ENCODE results near the gene SNCG.
"Not testable (repeated sequence)": the region's sequence is repeated elsewhere in the genome, so short reads cannot be mapped to it uniquely, and the experiment has no call there.

SNCG gene

DNA sequence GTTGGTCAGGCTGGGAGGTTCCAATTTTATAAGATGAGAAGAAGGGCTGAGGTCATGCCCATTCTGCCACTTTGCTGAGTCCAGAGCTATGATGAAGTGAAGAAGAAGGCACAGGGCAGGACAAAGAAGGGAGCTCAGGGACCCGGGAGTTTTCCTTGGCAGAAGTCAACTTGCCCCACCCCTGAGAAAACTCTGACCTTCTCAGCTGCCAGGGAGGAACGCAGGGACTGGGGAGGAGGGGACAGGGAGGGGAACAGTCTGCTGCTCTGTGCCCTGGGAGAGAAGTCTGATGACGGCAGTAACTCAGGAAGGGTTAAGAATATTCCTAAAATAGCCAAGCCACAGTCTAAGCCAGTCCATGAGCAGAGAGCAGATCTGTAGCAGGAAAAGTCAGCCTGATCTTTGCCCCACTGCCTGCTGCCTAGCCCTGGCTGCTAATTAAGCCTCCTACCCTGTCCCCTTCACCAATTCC is 21.6 kb downstream of the SNCG start:
- no peak for DNase-seq

GRCh38 chr10:86981020-86981419 is 22.6 kb downstream of the SNCG start:
- not testable (repeated sequence) for DNase-seq

DNA sequence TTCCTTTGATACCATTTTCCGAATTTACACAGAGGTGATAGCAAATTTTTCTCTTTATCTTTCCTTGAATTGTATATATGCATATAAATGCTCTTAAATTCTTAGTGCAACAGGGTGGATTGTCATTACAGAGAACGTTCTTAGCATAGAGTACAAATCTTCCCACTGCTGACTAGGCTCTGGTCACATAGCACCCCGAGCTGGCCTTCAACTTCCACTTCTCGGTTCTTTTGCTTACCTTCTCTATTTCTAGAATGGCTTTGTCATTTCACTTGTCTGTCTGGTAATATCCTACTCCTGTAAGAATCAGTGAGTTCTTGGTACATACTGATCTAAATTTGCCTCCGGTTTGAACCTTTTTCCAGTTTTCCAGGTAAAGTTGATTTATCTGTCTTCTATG is 23.3 kb downstream of the SNCG start:
- no peak for DNase-seq

DNA sequence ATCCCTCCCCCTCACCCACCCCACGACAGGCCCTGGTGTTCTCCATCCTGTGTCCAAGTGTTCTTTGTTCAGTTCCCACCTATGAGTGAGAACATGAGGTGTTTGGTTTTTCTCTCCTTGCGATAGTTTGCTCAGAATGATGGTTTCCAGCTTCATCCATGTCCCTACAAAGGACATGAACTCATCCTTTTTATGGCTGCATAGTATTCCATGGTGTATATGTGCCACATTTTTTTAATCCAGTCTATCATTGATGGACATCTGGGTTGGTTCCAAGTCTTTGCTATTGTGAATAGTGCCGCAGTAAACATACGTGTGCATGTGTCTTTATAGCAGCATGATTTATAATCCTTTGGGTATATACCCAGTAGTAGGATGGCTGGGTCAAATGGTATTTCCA is 26.1 kb downstream of the SNCG start:
- not testable (repeated sequence) for DNase-seq

DNA sequence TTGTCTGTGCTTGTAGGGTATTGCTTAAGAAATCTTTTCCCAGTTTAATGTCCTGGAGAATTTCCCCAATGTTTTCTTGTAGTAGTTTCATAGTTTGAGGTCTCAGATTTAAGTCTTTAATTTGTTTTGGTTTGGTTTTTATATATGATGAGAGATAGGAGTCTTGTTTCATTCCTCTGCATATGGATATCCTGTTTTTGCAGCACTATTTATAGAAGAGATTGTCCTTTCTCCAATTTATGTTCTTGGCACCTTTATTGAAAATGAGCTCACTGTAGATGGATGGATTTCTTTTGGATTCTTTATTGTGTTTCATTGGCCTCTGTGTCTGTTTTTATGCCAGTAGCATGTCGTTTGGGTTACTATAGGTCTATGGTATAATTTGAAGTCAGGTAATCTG is 30.1 kb downstream of the SNCG start:
- DNase-seq: no peak

- not testable (repeated sequence) for DNase-seq
These were observed 33.0 kb downstream of the SNCG start for GRCh38 chr10:86991362-86991761.

GRCh38 chr10:86992456-86992855 is 34.1 kb downstream of the SNCG start:
- no peak for DNase-seq

DNA sequence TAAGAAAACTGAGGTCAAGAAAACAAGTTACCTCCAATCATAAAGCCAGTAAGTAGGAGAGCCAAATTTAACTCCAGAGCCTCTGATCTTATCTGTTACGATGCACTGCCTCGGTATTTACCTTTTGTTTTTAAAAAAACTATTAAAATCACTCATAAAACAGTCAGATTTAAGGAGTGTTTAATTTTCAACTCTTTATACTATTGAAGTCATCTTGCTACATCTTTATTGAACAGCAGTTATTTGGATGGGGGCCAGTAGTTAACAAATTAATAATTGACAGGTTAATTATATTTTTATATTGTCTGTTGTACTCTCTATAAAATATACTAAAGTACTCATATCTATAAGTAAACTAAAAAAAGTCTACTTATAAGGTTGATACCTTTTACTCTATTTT is 34.5 kb downstream of the SNCG start:
- no peak for DNase-seq

GRCh38 chr10:86999802-87000403 is 41.5 kb downstream of the SNCG start:
- DNase-seq: not testable (repeated sequence)

DNA sequence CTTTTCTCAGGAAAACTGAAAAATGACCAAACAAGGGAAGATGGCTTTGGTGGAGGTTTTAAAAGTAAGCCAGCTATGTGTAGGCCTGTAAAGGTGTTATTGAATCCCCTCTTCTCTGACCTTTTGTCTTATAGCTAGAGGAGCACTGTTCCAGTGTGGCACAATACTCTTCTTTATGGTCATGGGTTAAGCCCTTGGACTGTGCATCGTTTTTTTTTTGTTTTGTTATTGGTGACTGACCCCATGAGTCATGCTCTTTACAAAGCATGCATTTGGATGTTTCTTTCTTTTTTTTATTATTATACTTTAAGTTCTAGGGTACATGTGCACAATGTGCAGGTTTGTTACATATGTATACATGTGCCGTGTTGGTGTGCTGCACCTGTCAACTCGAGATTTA is 42.1 kb downstream of the SNCG start:
- no peak for DNase-seq

DNA sequence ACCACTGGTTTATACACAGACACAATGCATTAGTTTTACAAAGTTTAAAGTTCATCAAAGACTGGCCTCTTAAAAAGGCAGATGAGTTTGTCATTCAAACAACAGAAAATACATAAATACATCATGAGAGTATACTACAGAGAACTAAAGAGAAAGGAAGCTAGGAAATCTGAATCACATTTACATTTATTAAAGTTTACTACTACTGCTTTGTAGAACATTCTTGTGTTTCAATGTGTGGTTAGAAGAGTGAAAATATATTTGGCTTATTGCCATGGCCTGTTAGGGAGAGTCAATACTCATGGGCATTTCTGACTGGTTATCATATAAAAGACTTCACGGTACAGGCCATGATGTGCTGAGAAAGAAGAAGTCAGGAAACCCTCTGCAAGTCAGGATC is 48.7 kb downstream of the SNCG start:
- not testable (repeated sequence) for DNase-seq

- not testable (repeated sequence) for DNase-seq
These were observed 49.3 kb downstream of the SNCG start for GRCh38 chr10:87007674-87008073.

DNA sequence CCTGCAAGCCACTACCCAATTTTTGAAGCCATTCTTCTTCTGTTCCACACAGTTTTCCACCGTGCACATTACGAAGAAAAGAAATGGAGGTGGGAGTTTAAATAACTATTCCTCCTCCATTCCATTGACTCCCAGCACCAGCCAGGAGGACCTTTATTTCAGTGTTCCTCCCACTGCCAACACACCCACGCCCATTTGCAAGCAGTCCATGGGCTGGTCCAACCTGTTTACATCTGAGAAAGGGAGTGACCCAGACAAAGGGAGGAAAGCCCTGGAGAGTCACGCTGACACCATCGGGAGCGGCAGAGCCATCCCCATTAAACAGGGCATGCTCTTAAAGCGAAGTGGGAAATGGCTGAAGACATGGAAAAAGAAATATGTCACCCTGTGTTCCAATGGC is 49.9 kb downstream of the SNCG start:
- not testable (repeated sequence) for DNase-seq

DNA sequence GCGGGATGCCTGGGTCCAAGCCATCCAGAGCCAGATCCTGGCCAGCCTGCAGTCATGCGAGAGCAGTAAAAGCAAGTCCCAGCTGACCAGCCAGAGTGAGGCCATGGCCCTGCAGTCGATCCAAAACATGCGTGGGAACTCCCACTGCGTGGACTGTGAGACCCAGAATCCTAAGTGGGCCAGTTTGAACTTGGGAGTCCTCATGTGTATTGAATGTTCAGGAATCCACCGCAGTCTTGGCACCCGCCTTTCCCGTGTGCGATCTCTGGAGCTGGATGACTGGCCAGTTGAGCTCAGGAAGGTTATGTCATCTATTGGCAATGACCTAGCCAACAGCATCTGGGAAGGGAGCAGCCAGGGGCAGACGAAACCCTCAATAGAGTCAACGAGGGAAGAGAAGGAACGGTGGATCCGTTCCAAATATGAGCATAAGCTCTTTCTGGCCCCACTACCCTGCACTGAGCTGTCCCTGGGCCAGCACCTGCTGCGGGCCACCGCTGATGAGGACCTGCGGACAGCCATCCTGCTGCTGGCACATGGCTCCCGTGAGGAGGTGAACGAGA is 50.8 kb downstream of the SNCG start:
- DNase-seq: not testable (repeated sequence)
